CD4-positive, alpha-beta T cell treated with Interleukin-10 for 1 hour (primary cell): ENCODE results near the gene TRIM27.
"Not testable (repeated sequence)": the region's sequence is repeated elsewhere in the genome, so short reads cannot be mapped to it uniquely, and the experiment has no call there.

ENCODE experiments used
- DNase-seq: peaks from one replicate; pipeline ENCODE4 v3.0.0-alpha.2; 2020

The TRIM27 gene

GRCh38 chr6:28923318-28924102 lies at the start of gene TRIM27:
Gene TRIM27, minus strand, starts transcription at chr6:28923985. Its CDS starts 353 bp downstream, at chr6:28923632.
- peak; percentile 76 for DNase-seq

- DNase-seq: not testable (repeated sequence)
Measured at GRCh38 chr6:28970056-28970455, 46.3 kb upstream of the TRIM27 start.

- DNase-seq: no peak
Measured at GRCh38 chr6:28969129-28969528, 45.3 kb upstream of the TRIM27 start.

- no peak for DNase-seq
Measured at GRCh38 chr6:28968476-28968875, 44.7 kb upstream of the TRIM27 start.

- no peak for DNase-seq
Measured at GRCh38 chr6:28965706-28966105, 41.9 kb upstream of the TRIM27 start.

- DNase-seq: no peak
Measured at GRCh38 chr6:28960846-28961500, 37.2 kb upstream of the TRIM27 start.

- DNase-seq: not testable (repeated sequence)
Measured at GRCh38 chr6:28958561-28959243, 34.9 kb upstream of the TRIM27 start.

GRCh38 chr6:28957795-28958314 lies 34.1 kb upstream of the TRIM27 start:
- not testable (repeated sequence) for DNase-seq

- DNase-seq: no peak
Measured at GRCh38 chr6:28956331-28956730, 32.5 kb upstream of the TRIM27 start.

GRCh38 chr6:28953585-28954258 lies 29.9 kb upstream of the TRIM27 start:
- no peak for DNase-seq

- DNase-seq: peak; percentile 71
Measured at GRCh38 chr6:28953039-28953584, 29.3 kb upstream of the TRIM27 start.

GRCh38 chr6:28949656-28950195 lies 25.9 kb upstream of the TRIM27 start:
- not testable (repeated sequence) for DNase-seq

- DNase-seq: no peak
Measured at GRCh38 chr6:28948782-28949486, 25.1 kb upstream of the TRIM27 start.

GRCh38 chr6:28947831-28948270 lies 24.1 kb upstream of the TRIM27 start:
- no peak for DNase-seq

- DNase-seq: no peak
Measured at GRCh38 chr6:28947067-28947765, 23.4 kb upstream of the TRIM27 start.

GRCh38 chr6:28945349-28945748 lies 21.6 kb upstream of the TRIM27 start:
- no peak for DNase-seq

- DNase-seq: peak; percentile 86
Measured at GRCh38 chr6:28944412-28944865, 20.7 kb upstream of the TRIM27 start.

- DNase-seq: peak; percentile 68
Measured at GRCh38 chr6:28943557-28944411, 20.0 kb upstream of the TRIM27 start.

- no peak for DNase-seq
Measured at GRCh38 chr6:28943223-28943556, 19.4 kb upstream of the TRIM27 start.
